GM21528 (cell line): ENCODE measurements around the gene TRAPPC3.

Experiments used
- ATAC-seq: cut with Tn5 transposase; IDR thresholded peaks from one replicate; pipeline ENCODE4 v1.9.1; 2021; ENCODE audit warnings: mild to moderate bottlenecking, moderate library complexity; ENCODE audit not compliant: unreplicated experiment, low FRiP score

Gene TRAPPC3

GRCh38 chr1:36088577-36089392 lies 60.5 kb downstream of the TRAPPC3 start, which contains the start of gene ADPRS:
ADPRS (plus strand) TSS chr1:36088892; CDS start chr1:36088905, 13 bp downstream.
- ATAC-seq, result peak; percentile 69

GRCh38 chr1:36088265-36088576 lies 61.1 kb downstream of the TRAPPC3 start:
- peak; percentile 20 for ATAC-seq

- ATAC-seq, result no peak
Observed at GRCh38 chr1:36087233-36088123, 61.8 kb downstream of the TRAPPC3 start.
